Measurements from ENCODE around the gene MAOA.

DNA sequence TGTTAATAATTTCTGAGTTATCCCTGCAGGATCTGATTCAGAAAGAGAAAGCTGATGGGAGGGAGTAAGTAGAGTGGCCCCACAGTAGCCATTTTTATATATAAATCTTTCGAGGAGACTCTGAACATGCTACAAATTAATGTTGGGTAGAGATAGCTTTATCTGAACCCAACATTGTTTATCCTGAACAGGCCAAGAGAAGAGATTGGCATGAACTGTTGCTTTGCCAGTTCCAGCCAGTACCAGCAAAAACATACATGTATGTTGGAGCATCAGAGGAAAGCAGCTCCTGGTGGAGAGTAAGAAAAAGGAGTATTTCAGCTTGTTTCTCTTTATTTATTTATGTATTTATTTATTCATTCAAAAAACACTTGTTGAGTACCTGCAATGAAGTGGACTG, 1.6 kb downstream of the MAOA start:
- TF ChIP-seq, protein P1, sequence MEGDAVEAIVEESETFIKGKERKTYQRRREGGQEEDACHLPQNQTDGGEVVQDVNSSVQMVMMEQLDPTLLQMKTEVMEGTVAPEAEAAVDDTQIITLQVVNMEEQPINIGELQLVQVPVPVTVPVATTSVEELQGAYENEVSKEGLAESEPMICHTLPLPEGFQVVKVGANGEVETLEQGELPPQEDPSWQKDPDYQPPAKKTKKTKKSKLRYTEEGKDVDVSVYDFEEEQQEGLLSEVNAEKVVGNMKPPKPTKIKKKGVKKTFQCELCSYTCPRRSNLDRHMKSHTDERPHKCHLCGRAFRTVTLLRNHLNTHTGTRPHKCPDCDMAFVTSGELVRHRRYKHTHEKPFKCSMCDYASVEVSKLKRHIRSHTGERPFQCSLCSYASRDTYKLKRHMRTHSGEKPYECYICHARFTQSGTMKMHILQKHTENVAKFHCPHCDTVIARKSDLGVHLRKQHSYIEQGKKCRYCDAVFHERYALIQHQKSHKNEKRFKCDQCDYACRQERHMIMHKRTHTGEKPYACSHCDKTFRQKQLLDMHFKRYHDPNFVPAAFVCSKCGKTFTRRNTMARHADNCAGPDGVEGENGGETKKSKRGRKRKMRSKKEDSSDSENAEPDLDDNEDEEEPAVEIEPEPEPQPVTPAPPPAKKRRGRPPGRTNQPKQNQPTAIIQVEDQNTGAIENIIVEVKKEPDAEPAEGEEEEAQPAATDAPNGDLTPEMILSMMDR (IDR thresholded peaks at IDR 0.05; ENCODE audit: borderline replicate concordance, extremely low read depth, low read length, poor library complexity, severe bottlenecking): no peak
- TF ChIP-seq EZH2 (IDR thresholded peaks at IDR 0.05; ENCODE audit: borderline replicate concordance, low read depth, low read length, severe bottlenecking): no peak

Data from DND-41 (cell line).